ENCODE data around the gene GRSF1. TPM values are rescaled to one million over a fixed set of nuclear protein-coding genes. Genes with fewer than 3 reads are reported as not detected.

Gene GRSF1

DNA sequence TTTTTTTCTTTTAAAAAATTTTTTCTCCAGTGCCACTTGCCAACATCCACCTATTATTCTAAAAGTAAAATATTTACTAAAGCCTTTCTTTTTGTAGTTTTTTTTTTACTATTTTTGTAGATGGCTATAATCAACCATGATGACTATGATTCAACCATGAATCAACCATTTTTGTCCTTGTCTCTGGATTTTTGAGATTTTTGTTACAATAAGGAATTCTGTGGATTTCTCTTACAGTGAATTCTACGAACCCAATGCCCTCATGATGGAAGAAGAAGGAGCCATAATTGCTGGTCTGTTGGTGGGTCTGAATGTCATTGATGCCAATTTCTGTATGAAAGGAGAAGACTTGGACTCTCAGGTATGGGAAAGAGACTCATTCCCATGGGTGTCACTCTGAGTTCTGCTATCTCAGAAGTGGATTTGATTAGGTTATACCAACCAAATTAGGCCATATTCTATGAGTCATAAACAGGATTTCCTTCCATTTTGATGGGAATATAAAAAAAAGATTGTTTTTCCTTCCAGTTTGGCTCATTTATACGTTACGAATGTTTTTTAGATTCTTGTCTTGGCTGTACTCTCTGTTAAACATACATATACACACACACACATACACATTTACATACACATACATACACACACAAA, 71.3 kb downstream of the GRSF1 start:
- no peak overlapping the region for H2AFZ ChIP-seq (ENCODE audit: low read depth, low read length)
- no peak overlapping the region for H2AK5ac ChIP-seq (ENCODE audit: low read length, severe bottlenecking)
- H2BK5ac ChIP-seq (ENCODE audit: low read depth, low read length, poor library complexity, severe bottlenecking) = no peak overlapping the region
- no peak overlapping the region for H4K8ac ChIP-seq (ENCODE audit: low read length)
- no peak overlapping the region for H3K27ac ChIP-seq (ENCODE audit: low read length, poor library complexity, severe bottlenecking)
- H3K4me2 ChIP-seq (ENCODE audit: low read length, poor library complexity, severe bottlenecking) = no peak overlapping the region
- H3K4me3 ChIP-seq (ENCODE audit: insufficient read depth in 1 of 2, low read depth in 1 of 2, low read length in 2 of 2) = no peak overlapping the region
- no peaks in the 10 kb centered on the region for H3K27me3 ChIP-seq (ENCODE audit: control insufficient read depth in 1 of 2, insufficient read depth in 1 of 2, low read length in 2 of 2)
- no peak overlapping the region for H2BK12ac ChIP-seq (ENCODE audit: low read length in 2 of 2)
- no peak for DNase-seq
- no peak overlapping the region for H3K14ac ChIP-seq (ENCODE audit: low read length in 2 of 2)
- H3K9me3 ChIP-seq (ENCODE audit: control insufficient read depth, low read length) = no peaks in the 10 kb centered on the region
- no peak overlapping the region for H2BK15ac ChIP-seq (ENCODE audit: low read depth, poor library complexity, severe bottlenecking)
- no peak overlapping the region for H3K4ac ChIP-seq (ENCODE audit: low read depth in 1 of 2, low read length in 2 of 2)
- H3K79me1 ChIP-seq (replicated peaks; ENCODE audit: low read length, poor library complexity, severe bottlenecking) = peaks cover 4% of the 10 kb centered on the region
- H3K23ac ChIP-seq (ENCODE audit: low read length in 2 of 2) = no peak overlapping the region
- H3K36me3 ChIP-seq (ENCODE audit: control insufficient read depth in 1 of 2, insufficient read depth in 2 of 2, low read depth in 1 of 2, low read length in 2 of 2) = peaks cover 7 to 91% of the 10 kb centered on the region in 2 experiments
- no peaks in the 10 kb centered on the region for H3K4me1 ChIP-seq (ENCODE audit: control insufficient read depth, insufficient read depth, low read depth, low read length)
- H3K9ac ChIP-seq (ENCODE audit: low read length) = no peak overlapping the region
- H2BK120ac ChIP-seq (ENCODE audit: low read depth, low read length) = no peak overlapping the region
- 98% methylated on average over 3 of the region's 3 CpGs for WGBS
- no peak overlapping the region for H3K18ac ChIP-seq (ENCODE audit: low read depth in 1 of 2, low read length in 2 of 2)
- no peak overlapping the region for H4K91ac ChIP-seq (ENCODE audit: low read length)

Small RNAs within 50 kb of the gene (small RNA-seq; reads per million reads assigned to genes)
- not detected for gene RF00026 (ENCODE audit: low read depth)
- not detected for gene RNU6-891P (ENCODE audit: low read depth)

All from mesenchymal stem cell (in vitro differentiated cells and primary cell).